ENCODE data around the gene RBM33. TPM values are rescaled to one million over a fixed set of nuclear protein-coding genes. Genes with fewer than 3 reads are reported as not detected.

The RBM33 gene
- polyA plus RNA-seq, 2 of the 4 experiments (the other 2 are of a cell fraction), result 21.7 to 21.9 TPM

- ChIA-PET POLR2A (no interaction called here), CTCF (interaction anchor here (2.1 to 12.8 kb wide), 3 partner anchors 9 to 132 kb away, joined by 6 to 200 read pairs (median 7); no protein-coding TSS in a partner anchor)
- ATAC-seq, result no peak
- H3K4me2 ChIP-seq, result no peak overlapping the region
- 74% methylated on average over 15 of the region's 19 CpGs for WGBS (ENCODE audit: missing lambda C conversion rate)
- FAIRE-seq, result no peak
- no peak overlapping the region for H3K4me3 ChIP-seq
- H3K4me1 ChIP-seq, result peaks cover 3% of the 10 kb centered on the region
- TF ChIP-seq RAD21 (conservative IDR thresholded peaks at IDR 0.05 in 1 of 2, IDR thresholded peaks at IDR 0.05 in 1 of 2), result no peak
- no peak for TF ChIP-seq HOXB5 (CRISPR knock-in tag; IDR thresholded peaks at IDR 0.05)
- TF ChIP-seq, protein P1, sequence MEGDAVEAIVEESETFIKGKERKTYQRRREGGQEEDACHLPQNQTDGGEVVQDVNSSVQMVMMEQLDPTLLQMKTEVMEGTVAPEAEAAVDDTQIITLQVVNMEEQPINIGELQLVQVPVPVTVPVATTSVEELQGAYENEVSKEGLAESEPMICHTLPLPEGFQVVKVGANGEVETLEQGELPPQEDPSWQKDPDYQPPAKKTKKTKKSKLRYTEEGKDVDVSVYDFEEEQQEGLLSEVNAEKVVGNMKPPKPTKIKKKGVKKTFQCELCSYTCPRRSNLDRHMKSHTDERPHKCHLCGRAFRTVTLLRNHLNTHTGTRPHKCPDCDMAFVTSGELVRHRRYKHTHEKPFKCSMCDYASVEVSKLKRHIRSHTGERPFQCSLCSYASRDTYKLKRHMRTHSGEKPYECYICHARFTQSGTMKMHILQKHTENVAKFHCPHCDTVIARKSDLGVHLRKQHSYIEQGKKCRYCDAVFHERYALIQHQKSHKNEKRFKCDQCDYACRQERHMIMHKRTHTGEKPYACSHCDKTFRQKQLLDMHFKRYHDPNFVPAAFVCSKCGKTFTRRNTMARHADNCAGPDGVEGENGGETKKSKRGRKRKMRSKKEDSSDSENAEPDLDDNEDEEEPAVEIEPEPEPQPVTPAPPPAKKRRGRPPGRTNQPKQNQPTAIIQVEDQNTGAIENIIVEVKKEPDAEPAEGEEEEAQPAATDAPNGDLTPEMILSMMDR (IDR thresholded peaks at IDR 0.05), result no peak
- no peak for TF ChIP-seq USF2 (IDR thresholded peaks at IDR 0.05)
- no peak for TF ChIP-seq MAFK (IDR thresholded peaks at IDR 0.05; ENCODE audit: partially characterized antibody)
- TF ChIP-seq E2F6 (IDR thresholded peaks at IDR 0.05; ENCODE audit: borderline replicate concordance, low read depth), result no peak
- TF ChIP-seq ELK1 (IDR thresholded peaks at IDR 0.05; ENCODE audit: low read depth, low read length), result no peak
- TF ChIP-seq FOSB (CRISPR knock-in tag; IDR thresholded peaks at IDR 0.05), result no peak
- no peak for TF ChIP-seq CHD4 (IDR thresholded peaks at IDR 0.05; ENCODE audit: borderline replicate concordance)
- TF ChIP-seq POLR2A (IDR thresholded peaks at IDR 0.05; ENCODE audit: low read length), result no peak
- TF ChIP-seq, protein P2, sequence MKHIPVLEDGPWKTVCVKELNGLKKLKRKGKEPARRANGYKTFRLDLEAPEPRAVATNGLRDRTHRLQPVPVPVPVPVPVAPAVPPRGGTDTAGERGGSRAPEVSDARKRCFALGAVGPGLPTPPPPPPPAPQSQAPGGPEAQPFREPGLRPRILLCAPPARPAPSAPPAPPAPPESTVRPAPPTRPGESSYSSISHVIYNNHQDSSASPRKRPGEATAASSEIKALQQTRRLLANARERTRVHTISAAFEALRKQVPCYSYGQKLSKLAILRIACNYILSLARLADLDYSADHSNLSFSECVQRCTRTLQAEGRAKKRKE (CRISPR knock-in tag; IDR thresholded peaks at IDR 0.05; ENCODE audit: low read depth), result no peak
- TF ChIP-seq, protein P3, sequence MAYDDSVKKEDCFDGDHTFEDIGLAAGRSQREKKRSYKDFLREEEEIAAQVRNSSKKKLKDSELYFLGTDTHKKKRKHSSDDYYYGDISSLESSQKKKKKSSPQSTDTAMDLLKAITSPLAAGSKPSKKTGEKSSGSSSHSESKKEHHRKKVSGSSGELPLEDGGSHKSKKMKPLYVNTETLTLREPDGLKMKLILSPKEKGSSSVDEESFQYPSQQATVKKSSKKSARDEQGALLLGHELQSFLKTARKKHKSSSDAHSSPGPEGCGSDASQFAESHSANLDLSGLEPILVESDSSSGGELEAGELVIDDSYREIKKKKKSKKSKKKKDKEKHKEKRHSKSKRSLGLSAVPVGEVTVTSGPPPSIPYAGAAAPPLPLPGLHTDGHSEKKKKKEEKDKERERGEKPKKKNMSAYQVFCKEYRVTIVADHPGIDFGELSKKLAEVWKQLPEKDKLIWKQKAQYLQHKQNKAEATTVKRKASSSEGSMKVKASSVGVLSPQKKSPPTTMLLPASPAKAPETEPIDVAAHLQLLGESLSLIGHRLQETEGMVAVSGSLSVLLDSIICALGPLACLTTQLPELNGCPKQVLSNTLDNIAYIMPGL (CRISPR knock-in tag; IDR thresholded peaks at IDR 0.05; ENCODE audit: borderline replicate concordance), result no peak
- no peak for TF ChIP-seq ZNF302 (CRISPR knock-in tag; IDR thresholded peaks at IDR 0.05)
- TF ChIP-seq, protein P4, sequence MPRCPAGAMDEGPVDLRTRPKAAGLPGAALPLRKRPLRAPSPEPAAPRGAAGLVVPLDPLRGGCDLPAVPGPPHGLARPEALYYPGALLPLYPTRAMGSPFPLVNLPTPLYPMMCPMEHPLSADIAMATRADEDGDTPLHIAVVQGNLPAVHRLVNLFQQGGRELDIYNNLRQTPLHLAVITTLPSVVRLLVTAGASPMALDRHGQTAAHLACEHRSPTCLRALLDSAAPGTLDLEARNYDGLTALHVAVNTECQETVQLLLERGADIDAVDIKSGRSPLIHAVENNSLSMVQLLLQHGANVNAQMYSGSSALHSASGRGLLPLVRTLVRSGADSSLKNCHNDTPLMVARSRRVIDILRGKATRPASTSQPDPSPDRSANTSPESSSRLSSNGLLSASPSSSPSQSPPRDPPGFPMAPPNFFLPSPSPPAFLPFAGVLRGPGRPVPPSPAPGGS (IDR thresholded peaks at IDR 0.05), result no peak
- TF ChIP-seq RFX5 (IDR thresholded peaks at IDR 0.05), result no peak
- no peak for TF ChIP-seq FOXS1 (CRISPR knock-in tag; IDR thresholded peaks at IDR 0.05)
- no peak for TF ChIP-seq PHF8 (IDR thresholded peaks at IDR 0.05; ENCODE audit: borderline replicate concordance, low read depth)
- TF ChIP-seq KDM1A (IDR thresholded peaks at IDR 0.05; ENCODE audit: low read depth), result no peak
- H3K9me3 ChIP-seq, result no peaks in the 10 kb centered on the region
- DNase-seq (ENCODE audit: low read depth in 1 of 2, low spot score in 1 of 2), result no peak
- 0 out of 6 replicates have a peak overlapping the region, but pooled peaks of 1 of the 2 experiments have one; percentile 31 for H3K27ac ChIP-seq
These were observed 41.1 kb upstream of the RBM33 start for GRCh38 chr7:155603205-155603857.

All from A549 (cell line).